Omental fat pad (tissue), 4 donors: ENCODE results near the gene FAP. TPM values are rescaled to one million over a fixed set of nuclear protein-coding genes. Genes with fewer than 3 reads are reported as not detected.

Experiments used
- ATAC-seq: fragments of 150-250 bp; one replicate; pipeline ENCODE4 v1.9.1; 2016; ENCODE audit warnings: mild to moderate bottlenecking, moderate library complexity; ENCODE audit not compliant: low FRiP score
- DNase-seq: peaks from one replicate; pipeline ENCODE4 v3.0.0-alpha.2; 2019; ENCODE audit warnings: low spot score
- CTCF ChIP-seq, 3 donors: fragments of 450-650 bp; IDR thresholded peaks; one replicate each; pipeline ENCODE4 v1.5.1; 2016 to 2017; ENCODE audit warnings: antibody characterized with exemption in 3 of 3, mild to moderate bottlenecking in 3 of 3, moderate library complexity in 2 of 3
- total RNA-seq, 4 donors: library from RNA; depleted of rRNA; stranded (reverse); fragments of >200 nt; gene quantifications; one replicate each; pipeline ENCODE4 v1.1.0, GENCODE V29; 2016

The FAP gene
- total RNA-seq, 4 donors from 2014 or later = 2.8 to 20.5 (median 9.1) TPM

GRCh38 chr2:162152147-162152546, 91.1 kb downstream of the FAP start, which contains the start of gene GCG:
TSS of gene GCG (minus strand) at chr2:162152247. CDS start at chr2:162149178, 3,069 bp downstream.
- no peak for DNase-seq
- TF ChIP-seq CTCF (IDR thresholded peaks at IDR 0.05) = no peak
- no peak for ATAC-seq

DNA sequence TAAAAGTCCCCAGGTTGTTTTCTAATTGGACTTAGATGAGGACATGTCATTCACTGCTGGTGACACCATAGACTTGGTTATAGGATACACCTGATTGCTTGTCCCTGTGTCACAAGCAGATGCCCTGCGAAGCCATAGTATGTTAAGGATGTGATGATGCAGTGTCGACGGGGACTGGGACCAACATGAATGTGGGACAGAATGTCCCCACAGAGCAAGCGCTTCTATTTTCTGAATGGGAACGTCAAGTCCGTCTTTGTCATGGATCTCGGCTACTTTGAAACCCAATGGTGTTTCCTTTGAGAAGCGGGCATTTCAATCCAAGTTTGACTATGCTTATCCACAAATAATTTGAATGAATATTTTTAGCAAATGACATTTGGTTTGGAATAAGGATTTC, 93.3 kb downstream of the FAP start:
- no peak for ATAC-seq
- no peak for TF ChIP-seq CTCF (IDR thresholded peaks at IDR 0.05)
- DNase-seq = no peak

DNA sequence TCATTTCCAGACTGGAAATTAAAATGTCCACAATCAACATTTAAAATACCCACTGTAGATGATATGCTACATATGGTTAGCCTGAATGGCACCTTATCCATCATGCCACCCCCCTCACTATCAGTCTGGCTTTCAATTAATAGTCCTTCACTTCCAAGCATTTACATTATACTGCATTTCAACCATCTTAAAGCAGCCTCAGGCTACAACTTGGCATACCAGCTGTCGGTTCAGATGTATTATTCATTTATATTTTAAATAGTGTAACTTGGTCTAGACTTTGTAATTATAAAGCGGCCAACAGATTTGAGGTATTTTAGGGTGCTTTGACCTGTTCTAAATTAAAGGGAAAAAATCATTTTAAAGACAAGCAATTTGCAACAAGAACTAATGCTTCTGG, 93.8 kb downstream of the FAP start:
- ATAC-seq (no peak), DNase-seq (no peak)
- no peak for TF ChIP-seq CTCF (IDR thresholded peaks at IDR 0.05)

DNA sequence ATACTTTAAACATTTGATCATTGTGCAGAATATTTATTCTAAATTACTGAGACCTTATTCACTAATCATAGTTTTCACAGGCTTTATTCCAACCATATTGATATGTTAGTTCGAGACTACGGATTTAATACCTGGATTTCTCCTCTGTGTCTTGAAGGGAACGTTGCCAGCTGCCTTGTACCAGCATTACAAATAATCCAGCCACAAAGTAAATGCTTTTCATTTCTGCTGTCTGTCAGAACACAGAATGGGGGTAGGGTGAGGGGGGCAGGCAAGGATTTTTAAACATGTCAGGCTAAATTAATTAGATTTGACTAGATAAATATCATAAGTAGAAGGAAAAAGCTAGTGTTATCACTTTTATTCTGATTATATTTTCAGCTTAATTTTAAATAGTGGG, 94.3 kb downstream of the FAP start:
- DNase-seq (no peak), ATAC-seq (no peak)
- no peak for TF ChIP-seq CTCF (IDR thresholded peaks at IDR 0.05)

GRCh38 chr2:162143969-162144368, 99.3 kb downstream of the FAP start:
- no peak for TF ChIP-seq CTCF (IDR thresholded peaks at IDR 0.05)
- DNase-seq (no peak), ATAC-seq (no peak)

DNA sequence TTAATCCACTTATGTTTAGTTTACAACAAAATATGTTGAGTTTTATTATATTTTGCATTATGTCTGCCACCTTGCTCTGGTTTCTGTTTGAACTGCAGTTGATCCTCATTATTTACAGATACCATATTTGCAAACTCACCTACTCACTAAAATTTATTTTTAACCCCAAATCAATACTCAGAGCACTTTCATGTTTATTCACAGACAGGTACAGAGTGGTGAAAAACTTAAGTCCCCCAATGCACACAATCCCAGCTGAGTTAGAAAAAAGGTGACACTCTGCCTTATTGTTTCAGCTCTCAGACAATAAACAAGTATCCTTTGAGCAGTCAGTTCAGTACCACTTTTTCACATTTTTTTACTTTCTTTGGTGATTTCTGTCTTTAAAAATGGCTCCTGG, 104.9 kb downstream of the FAP start:
- ATAC-seq (no peak), DNase-seq (no peak)
- TF ChIP-seq CTCF (IDR thresholded peaks at IDR 0.05) = no peak

GRCh38 chr2:162127422-162127821, 115.8 kb downstream of the FAP start:
- DNase-seq (no peak), ATAC-seq (no peak)
- TF ChIP-seq CTCF (IDR thresholded peaks at IDR 0.05) = no peak
